ENCODE results near the gene NPEPPS.
"Not testable (repeated sequence)": the region's sequence is repeated elsewhere in the genome, so short reads cannot be mapped to it uniquely, and the experiment has no call there.

The NPEPPS gene

DNA sequence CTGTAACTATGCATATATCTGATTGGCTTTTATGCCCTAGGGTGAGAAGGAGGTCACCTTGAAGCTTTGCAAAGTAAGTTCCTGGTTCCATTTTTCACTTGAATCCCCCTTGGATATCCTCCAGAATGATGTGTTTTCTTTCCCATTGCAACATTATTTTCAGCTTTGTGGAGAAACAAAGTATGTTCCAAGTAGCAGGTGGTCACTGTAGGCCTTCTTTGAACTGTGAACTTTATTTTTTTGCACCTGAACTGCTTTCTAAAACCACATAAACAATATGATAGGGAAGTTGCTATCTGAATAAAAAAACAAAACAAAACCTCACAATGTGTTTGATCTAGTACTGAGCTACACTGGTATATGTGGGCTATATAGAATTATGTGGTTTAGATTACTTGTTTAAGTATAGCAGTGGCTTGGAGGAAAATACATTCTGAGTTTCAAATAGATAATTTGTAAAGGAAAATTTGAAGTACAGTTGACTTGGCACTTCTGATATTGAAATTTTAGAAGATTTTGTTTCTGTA is 29.7 kb downstream of the NPEPPS start:
- not testable (repeated sequence) for DNase-seq (ENCODE audit: low spot score)

DNA sequence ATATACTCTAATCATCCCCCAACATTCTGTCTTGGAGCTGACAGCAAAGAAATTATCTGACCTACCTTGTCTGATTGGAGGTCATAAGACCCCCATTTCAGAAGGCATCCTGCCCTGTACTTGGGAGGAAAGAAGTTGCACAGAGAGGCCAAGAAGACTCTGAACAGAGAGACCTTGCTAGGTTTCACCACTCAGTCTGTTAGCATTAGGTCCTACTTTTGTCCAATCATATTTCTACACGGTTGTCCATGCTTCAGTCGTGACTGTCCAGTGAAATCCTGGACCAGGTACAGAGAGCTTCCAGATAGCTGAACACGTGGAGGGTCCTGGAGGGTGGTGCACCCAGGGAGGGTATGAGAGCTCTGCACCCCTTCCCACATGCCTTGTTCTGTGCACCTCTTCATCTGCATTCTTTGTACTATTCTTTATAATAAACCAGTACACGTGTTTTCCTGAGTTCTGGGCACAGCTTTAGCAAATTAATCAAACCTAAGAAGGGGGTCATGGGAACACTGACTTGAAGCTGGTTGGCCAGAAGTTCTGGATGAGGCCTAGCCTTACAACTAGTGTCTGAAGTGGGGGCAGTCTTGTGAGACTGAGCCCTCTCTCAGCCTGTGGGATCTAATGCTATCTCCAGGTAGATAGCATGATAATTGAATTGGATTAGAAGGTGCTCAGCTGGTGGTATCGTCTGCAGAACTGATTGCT is 30.9 kb downstream of the NPEPPS start:
- not testable (repeated sequence) for DNase-seq (ENCODE audit: low spot score)

DNA sequence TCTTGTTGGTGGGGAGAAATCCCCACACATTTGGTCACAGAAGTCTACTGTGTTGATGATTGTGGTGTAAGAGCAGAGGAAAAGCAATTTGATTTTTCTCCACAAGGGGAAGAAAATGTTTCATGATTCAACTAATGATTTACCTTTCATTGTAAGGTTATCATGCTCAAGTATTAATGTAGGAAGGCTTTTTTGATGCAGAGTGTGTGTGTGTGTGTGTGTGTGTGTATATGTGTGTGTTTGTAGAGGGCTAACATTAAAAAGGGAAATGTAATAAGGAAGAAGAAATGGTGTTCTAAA is 31.4 kb downstream of the NPEPPS start:
- not testable (repeated sequence) for DNase-seq (ENCODE audit: low spot score)

DNA sequence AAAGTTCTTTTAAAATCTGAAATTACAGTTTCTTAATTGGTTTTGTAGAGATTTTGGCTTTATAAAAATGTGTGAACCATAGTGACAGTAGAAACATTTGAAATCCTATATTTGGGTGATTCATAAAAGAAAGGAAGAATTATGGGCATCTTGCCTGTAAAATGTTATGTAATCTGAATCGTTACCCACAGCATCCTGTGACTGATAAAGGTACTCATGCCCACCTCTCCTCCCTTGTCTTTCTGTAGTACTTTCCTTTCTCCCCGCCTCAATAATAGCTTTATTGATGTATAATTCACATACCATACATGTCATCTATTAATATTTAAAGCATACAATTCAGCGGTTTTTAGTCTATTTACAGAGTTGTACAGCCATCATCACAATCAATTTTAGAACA is 36.4 kb downstream of the NPEPPS start:
- DNase-seq (ENCODE audit: low spot score): not testable (repeated sequence)

DNA sequence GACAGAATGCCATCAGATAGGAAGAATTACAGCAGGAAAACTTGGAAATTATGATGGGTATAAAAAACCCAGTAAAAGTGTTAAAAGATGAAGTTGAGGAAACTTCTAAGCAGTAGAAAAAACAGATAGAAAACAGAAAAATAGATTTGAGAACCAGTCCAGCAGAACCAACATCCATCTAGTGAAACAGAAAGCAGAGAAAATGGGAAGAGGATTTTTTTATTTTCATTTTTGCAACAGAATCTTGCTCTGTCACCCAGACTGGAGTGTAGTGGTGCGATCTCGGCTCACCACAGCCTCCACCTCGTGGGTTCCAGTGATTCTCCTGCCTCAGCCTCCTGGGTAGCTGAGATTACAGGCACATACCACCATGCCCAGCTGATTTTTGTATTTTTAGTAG is 41.7 kb downstream of the NPEPPS start:
- DNase-seq (ENCODE audit: low spot score): not testable (repeated sequence)

DNA sequence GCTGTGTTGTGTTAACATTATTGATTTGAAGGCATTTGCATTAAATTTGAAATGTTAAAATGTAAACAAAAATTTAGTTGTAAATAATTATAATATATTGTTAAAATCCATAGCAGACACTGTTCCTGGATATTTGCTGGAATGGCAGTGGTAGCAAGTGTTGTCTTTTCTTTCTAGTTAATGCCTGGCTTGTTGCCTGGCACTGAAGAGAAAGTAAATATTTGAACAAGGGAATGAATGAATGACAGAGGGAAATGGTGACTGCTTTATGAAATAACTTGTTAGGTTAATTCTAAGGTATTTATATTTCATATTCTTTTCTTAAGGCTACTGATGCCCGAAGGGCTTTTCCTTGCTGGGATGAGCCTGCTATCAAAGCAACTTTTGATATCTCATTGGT is 51.5 kb downstream of the NPEPPS start:
- not testable (repeated sequence) for DNase-seq (ENCODE audit: low spot score)

DNA sequence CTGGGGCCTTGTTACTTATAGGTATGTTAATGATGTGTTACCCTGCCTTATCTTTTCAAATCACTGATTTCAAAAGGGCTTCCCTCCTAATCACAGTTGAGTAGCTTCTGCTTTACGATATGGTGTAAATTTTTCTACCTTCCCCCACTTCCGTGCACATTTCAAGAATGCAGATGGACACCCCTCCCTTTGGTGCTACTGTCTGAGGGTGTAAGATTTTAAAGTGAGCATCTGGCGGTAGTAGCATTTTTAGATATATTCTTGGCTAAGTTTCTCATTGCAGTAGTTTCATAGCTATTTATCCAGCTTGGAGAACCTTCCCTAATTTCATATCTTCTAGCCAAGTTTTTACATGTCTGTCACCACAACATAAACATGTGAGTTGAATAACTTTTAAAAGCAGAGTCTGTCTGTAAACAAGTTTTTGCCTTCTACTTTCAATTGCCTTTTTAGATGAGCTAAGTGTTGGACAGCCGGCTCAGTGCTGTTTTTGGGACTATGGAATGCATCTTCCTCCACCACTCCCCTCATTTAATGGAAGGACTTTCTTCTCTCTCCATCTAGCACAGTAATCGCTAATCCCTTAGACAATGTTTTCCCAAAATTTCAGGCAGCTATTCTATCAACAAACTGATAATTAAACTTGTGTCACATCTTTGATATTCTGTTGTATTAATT is 55.6 kb downstream of the NPEPPS start:
- not testable (repeated sequence) for DNase-seq (ENCODE audit: low spot score)

DNA sequence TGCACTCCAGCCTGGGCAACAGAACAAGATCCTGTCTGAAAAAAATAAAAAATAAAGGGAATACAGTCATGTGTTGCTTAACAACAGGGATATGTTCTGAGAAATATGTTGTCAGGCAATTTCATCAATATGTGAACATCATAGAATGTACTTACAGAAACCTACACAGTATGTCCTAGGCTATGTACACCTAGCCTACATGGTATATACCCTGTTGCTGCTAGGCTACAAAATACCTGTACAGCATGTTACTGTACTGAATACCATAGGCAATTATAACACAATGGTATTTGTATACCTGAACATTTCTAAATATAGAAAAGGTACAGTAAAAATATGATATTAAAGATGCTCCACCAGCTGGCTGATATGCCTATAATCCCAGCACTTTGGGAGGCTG is 62.6 kb downstream of the NPEPPS start:
- DNase-seq (ENCODE audit: low spot score): not testable (repeated sequence)

DNA sequence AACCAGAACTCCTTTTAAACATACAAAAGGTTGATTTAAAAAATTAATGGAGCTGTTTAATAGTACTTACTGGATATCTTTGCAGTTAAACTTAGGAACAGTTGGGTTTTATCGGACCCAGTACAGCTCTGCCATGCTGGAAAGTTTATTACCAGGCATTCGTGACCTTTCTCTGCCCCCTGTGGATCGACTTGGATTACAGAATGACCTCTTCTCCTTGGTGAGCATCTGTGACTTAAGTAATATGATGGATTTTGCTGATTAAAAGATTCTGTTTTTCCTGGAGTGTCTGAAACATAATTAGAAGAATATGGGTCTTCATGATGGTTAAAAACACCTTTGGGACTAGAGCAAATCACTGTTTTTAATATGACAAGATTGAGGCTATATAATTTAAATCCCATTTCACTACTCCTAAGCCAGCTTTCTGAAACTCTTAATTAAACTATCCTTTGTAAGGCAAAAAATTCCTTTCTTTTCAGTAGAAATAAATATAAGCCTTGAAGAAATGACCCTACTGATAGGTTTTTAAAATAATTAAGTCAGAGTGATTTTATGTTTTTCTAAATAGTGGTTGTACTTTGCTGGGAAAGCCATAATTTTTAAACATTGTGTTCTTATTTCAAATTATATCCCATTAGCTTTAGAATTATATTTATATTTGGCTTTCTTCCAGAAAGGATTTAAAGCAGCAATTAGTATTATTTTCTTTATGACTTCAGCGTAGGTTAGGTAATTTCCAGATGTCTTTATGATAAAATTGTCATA is 73.1 kb downstream of the NPEPPS start:
- DNase-seq (ENCODE audit: low spot score): no peak

DNA sequence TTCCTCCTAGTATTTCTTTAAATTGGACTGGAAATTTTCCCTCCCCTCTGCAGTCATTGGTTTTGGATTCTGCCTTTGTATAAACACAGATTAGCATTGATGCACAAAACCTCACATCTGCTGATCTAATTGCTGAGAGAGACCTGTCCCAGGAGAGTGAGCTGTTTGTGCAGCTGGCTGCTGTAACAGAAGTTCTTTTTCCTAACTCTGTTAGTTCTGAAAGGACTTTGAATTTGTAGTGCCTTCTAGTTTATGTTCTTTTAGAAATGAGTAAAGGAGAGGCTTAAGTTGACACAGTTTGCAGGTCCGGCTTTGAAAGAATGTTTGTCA is 73.7 kb downstream of the NPEPPS start:
- DNase-seq (ENCODE audit: low spot score): no peak

DNA sequence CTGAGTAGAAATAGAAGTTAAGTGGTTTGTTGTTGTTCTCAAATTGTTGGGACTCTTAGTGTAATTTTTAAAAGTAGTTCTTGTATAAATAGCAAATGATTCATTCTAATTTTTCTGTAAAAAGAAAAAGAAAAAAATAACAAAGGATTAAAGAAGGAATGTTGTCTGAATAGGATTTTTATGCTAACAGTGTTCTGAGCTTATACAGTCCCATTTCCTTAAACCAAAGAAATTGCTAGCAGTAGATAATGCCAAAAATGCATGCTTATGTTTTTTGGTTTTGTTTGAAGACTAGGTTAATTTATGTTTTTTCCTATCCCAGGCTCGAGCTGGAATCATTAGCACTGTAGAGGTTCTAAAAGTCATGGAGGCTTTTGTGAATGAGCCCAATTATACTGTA is 74.1 kb downstream of the NPEPPS start:
- no peak for DNase-seq (ENCODE audit: low spot score)

DNA sequence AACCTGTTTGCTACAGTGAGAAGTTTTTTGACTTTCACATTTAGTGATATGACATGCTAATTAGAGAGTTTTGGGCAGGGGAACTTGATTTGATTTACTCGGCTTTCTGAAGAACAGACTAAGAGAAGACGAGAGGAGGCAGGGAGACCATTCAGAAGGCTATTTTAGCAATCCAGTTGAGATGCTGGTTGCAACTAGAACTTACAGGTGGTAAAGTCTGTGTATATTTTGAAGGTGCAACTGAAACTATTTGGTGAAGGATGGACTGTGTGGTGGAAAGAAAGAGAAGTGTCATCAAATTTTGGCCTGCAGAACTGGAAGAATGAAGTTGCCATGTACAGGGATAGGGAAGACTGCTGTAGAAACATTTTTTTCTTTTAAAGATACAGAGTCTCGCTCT is 76.6 kb downstream of the NPEPPS start:
- DNase-seq (ENCODE audit: low spot score): no peak

DNA sequence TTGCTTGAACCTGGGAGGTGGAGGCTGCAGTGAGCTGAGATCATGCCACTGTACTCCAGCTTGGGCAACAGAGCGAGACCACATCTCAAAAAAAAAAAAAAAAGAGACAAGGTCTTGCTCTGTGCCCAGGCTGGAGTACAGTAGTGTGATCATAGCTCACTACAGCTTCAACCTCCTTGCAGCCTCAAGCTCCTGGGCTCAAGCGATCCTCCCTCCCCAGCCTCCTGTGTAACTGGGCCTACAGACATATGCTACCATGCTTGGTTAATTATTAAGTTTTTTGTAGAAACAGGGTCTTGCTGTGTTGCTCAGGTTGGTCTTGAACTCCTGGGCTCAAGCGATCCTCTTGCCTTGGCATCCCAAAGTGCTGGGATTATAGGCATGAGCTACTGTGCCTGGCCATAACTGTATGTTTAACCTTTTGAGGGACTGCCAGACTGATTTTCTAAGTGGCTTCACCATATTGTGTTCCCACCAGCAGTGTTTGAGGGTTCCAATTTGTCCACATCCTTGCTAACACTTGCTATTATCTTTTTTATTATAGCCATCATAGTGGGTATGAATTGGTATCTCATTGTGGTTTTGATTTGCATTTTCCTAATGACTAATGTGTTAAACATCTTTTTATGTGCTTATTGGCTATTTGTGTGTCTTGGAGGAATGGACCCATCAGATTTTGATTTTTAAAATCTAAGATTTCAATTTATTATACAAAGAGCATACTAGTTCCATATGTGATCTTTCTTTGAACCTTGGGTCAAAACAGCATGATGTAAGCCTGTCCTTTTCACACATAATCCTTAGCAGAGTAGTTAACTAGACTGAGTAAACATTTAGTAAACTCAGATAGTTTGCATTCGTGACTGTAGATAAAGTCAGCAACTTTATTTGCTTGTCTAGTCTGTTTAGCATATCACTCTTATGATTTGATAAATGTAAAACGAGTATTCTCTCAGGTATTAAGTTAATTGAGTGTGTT is 80.8 kb downstream of the NPEPPS start:
- DNase-seq (ENCODE audit: low spot score): no peak

DNA sequence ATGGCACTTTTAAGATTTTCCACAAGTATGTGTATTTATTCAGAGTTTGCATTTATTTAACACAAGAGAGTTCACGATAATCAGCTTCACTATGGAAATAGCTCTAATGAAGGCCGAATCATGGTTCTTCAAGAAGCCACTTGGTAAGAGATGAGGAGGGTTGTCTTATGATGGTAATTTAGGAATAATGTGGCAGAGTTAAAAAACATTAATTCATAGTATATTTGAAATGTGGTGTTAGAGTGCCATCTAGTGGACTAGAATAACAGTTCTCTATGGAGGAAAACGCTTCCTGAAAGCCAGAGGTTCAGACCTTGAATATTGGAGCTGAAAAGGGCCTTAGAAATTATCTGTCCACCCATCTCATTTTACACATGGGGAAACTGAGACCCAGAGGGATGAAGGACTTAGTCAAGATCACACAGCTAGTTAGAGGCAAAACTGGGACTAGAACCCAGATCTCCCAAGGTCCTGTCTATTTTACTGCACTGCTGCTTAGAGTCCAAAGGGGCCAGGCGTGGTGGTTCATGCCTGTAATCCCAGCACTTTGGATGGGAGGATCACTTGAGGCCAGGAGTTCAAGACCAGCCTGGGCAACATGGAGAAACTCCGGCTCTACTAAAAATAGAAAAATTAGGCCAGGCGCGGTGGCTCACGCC is 85.0 kb downstream of the NPEPPS start:
- peak; percentile 12 for DNase-seq (ENCODE audit: low spot score)

DNA sequence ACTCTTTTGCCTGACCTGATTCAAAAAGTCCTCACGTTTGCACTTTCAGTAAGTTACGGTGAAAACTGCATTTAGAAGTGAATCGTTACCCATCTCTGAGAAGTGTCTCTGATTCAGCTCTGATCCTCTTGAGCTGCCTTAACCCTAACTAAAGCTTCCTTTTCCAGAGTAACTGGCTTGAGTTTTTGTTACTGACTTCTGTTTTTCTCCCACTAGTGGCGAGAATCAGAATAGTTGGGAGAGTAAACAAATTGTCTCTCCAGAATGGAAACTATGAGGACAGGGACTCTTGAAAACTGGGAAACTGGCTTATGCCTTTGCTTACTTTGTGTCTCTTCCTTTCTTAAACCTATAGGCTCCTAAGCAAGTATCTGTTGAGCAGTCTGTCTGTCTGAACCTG is 87.5 kb downstream of the NPEPPS start:
- DNase-seq (ENCODE audit: low spot score): no peak

DNA sequence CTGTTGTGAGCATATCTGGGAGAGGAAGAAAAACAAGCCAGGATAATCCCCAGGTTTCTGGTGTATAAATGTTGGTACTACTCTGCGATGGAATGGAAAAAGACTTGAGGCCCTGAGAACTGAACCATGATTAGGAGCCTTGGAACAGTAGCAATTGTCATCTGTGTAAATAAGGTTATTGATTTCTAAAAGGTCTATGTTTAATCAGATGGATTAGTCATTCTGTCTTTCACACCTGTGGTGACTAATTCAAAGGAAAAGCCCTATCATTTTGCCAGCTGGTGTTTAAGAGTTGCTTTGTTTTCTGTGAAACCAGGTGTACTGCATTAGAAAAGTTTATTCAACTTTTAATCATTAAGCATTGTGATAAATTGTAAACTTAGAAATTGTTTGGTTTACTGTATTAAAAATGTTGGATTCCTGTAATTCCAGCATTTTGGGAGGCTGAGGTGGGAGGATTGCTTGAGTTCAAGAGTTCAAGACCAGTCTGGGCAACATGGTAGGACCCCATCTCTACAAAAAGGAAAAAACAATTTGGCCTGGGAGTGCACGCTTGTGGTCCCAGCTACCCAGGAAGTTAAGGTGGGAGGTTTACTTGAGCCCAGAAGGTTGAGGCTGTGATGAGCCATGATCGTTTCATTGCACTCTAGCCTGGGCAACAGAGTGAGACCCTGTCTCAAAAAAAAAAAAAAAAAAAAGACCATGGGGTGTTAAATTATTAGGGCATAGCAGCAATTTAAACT is 89.8 kb downstream of the NPEPPS start:
- DNase-seq (ENCODE audit: low spot score): no peak

DNA sequence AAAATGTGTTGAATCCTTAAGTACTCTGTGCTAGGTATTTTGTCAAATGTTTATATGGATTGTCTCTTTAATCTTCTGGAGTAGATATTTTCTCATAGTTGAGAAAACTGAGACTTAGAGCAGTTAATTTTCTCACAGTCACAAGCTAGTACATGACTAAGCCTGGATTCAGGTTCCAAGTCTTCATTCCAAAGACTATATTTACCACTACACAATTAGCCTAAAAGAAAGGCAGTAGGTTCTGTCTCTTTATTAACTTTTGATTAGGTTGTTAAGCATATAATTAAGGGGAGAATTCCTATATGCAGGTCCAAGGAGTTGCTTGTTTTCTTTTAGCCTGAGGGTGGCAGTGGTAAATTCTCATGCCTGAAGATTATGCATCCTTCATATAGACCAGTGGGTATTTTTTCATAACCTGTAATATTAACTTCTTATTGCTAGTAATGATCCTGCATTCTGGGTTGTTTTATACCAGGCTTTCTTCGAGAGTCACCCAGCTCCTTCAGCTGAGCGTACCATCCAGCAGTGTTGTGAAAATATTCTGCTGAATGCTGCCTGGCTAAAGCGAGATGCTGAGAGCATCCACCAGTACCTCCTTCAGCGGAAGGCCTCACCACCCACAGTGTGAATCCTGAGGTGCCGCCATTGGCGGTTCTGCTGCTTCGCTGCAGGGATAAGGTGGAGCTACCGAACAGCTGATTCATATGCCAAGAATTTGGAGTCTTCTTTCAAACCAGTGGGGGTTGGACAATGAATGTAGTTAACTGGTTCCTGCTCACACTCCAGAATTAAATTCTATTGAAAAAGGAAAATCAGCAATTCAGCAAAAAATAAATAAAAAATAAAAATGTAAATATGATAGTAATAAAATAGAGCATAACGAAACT is 90.6 kb downstream of the NPEPPS start:
- no peak for DNase-seq (ENCODE audit: low spot score)

DNA sequence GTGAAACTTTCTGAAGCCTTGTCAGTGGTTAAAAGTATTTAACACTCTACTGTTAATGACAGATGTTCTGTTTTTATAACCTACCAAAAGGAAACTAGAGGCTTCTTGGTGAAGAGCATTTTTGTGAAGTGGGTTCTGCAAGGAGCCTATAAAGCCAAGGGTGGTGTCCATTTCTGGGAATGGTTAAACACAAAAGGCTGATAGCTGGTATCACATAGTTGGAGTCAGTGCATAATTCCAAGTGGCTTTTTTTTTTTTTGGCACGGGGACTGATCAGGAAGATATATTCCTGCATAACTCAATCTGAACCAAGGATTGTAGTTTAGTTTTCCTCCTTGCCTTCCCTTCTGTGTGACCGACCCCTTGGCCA is 91.3 kb downstream of the NPEPPS start:
- DNase-seq (ENCODE audit: low spot score): no peak

DNA sequence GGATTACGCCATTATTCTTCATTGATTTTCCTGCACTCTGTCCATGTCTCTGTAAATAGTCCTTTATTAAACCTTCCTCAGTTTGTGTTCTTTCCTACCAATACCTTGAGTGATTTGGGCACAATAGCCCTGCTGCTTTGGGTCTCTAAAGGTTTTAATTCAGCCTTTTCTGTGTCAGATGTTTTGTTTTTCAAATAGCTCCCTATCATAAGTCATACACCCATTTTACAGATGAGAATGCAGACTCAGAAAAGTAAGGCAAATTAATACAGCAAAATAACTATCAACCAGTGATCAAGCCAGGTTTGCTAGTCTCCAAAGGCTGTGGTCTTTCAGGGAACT is 93.8 kb downstream of the NPEPPS start:
- no peak for DNase-seq (ENCODE audit: low spot score)

DNA sequence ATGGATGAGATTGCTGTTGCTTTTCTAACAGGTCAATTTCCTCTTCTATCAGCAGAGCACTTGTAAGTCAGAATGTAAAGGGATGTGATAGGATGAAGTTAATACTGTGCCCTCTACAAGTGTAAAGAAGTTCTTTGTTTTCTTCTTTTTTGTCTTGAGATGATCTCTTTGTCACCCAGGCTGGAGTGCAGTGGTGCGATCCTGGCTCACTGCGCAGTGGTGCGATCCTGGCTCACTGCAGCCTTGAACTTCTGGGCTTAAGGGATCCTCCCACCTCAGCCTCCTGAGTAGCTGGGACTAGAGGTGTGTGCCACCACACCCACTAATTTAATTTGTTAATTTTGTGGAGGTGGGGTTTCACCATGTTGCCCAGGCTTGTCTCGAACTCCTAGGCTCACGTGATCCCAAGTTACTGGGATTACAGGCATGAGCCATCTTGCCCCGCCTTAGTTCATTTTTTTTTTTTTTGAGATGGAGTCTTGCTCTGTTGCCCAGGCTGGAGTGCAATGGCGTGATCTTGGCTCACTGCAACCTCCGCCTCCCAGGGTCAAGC is 97.2 kb downstream of the NPEPPS start:
- DNase-seq (ENCODE audit: low spot score): no peak

Data from HuH-7.5 (cell line).